Measurements from ENCODE around the gene ADAMTS8.
A peak's percentile ranks its signal among the peaks of the same experiment; 100 is the strongest.

Gene ADAMTS8

GRCh38 chr11:130416906-130417305, 11.5 kb downstream of the ADAMTS8 start:
- Histone ChIP-seq H3K27ac (replicated peaks; ENCODE audit: low read length) (no peak overlapping the region), H3K79me1 (ENCODE audit: low read depth, low read length) (no peaks in the 10 kb centered on the region), H2AK5ac (ENCODE audit: low read depth, low read length) (no peak overlapping the region), H3K27me3 (ENCODE audit: control insufficient read depth in 3 of 3, insufficient read depth in 3 of 3, low read depth in 1 of 3, low read length in 3 of 3) (peaks cover 0 to 64% (median 0%) of the 10 kb centered on the region in 3 experiments), H3K14ac (ENCODE audit: low read length) (no peak overlapping the region), H3K36me3 (replicated peaks in 1 of 2; ENCODE audit: control insufficient read depth in 2 of 2, insufficient read depth in 2 of 2, low read length in 2 of 2) (no peaks in the 10 kb centered on the region), H4K91ac (ENCODE audit: low read depth, low read length, poor library complexity) (no peak overlapping the region), H2AFZ (ENCODE audit: low read length) (no peak overlapping the region), H2BK15ac (ENCODE audit: low read length) (no peak overlapping the region), H3K18ac (ENCODE audit: low read length) (peak overlapping the region; percentile 9), H2BK12ac (ENCODE audit: low read length) (no peak overlapping the region), H3K4ac (ENCODE audit: low read length) (no peak overlapping the region), H2BK120ac (ENCODE audit: low read depth, low read length) (no peak overlapping the region), H3K9me3 (replicated peaks in 1 of 2; ENCODE audit: control insufficient read depth in 2 of 2, insufficient read depth in 1 of 2, low read depth in 1 of 2, low read length in 2 of 2) (no peaks in the 10 kb centered on the region), H4K8ac (ENCODE audit: low read depth, low read length) (no peak overlapping the region), H2BK5ac (ENCODE audit: low read length) (no peak overlapping the region), H3K4me3 (ENCODE audit: low read length in 2 of 2) (no peak overlapping the region), H3K9ac (ENCODE audit: low read depth, low read length, poor library complexity) (no peak overlapping the region), H3K4me2 (ENCODE audit: insufficient read depth, low read length, poor library complexity, severe bottlenecking) (no peak overlapping the region), H3K23ac (ENCODE audit: low read depth, low read length, poor library complexity) (no peak overlapping the region), H3K4me1 (ENCODE audit: control insufficient read depth in 2 of 2, insufficient read depth in 1 of 2, low read depth in 1 of 2, low read length in 2 of 2) (peaks cover 2 to 13% of the 10 kb centered on the region in 2 donors)
- no peak for DNase-seq (ENCODE audit: low spot score)
- WGBS, 2 donors (ENCODE audit: extremely low coverage in 2 of 2, insufficient read length in 2 of 2, insufficient replicate concordance in 1 of 2), result no CpG with 5 or more reads among the region's 11 CpGs

GRCh38 chr11:130416530-130416882, 11.9 kb downstream of the ADAMTS8 start:
- Histone ChIP-seq H3K9ac (ENCODE audit: low read depth, low read length, poor library complexity) (peak overlapping the region; percentile 3), H3K79me1 (ENCODE audit: low read depth, low read length) (no peaks in the 10 kb centered on the region), H2AK5ac (ENCODE audit: low read depth, low read length) (peak overlapping the region; percentile 77), H3K9me3 (replicated peaks in 1 of 2; ENCODE audit: control insufficient read depth in 2 of 2, insufficient read depth in 1 of 2, low read depth in 1 of 2, low read length in 2 of 2) (no peaks in the 10 kb centered on the region), H3K4me2 (ENCODE audit: insufficient read depth, low read length, poor library complexity, severe bottlenecking) (no peak overlapping the region), H2AFZ (ENCODE audit: low read length) (peak overlapping the region; percentile 62), H3K4me3 (ENCODE audit: low read length in 2 of 2) (no peak overlapping the region), H3K23ac (ENCODE audit: low read depth, low read length, poor library complexity) (peak overlapping the region; percentile 17), H3K27ac (replicated peaks; ENCODE audit: low read length) (no peak overlapping the region), H3K4me1 (ENCODE audit: control insufficient read depth in 2 of 2, insufficient read depth in 1 of 2, low read depth in 1 of 2, low read length in 2 of 2) (peaks cover 2 to 13% of the 10 kb centered on the region in 2 donors), H2BK12ac (ENCODE audit: low read length) (no peak overlapping the region), H3K27me3 (ENCODE audit: control insufficient read depth in 3 of 3, insufficient read depth in 3 of 3, low read depth in 1 of 3, low read length in 3 of 3) (peaks cover 0 to 63% (median 0%) of the 10 kb centered on the region in 3 experiments), H4K91ac (ENCODE audit: low read depth, low read length, poor library complexity) (peak overlapping the region; percentile 60), H3K4ac (ENCODE audit: low read length) (no peak overlapping the region), H2BK120ac (ENCODE audit: low read depth, low read length) (no peak overlapping the region), H3K18ac (ENCODE audit: low read length) (no peak overlapping the region), H4K8ac (ENCODE audit: low read depth, low read length) (no peak overlapping the region), H3K36me3 (replicated peaks in 1 of 2; ENCODE audit: control insufficient read depth in 2 of 2, insufficient read depth in 2 of 2, low read length in 2 of 2) (no peaks in the 10 kb centered on the region), H2BK5ac (ENCODE audit: low read length) (no peak overlapping the region), H3K14ac (ENCODE audit: low read length) (no peak overlapping the region), H2BK15ac (ENCODE audit: low read length) (peak overlapping the region; percentile 88)
- no peak for DNase-seq (ENCODE audit: low spot score)
- no CpG with 5 or more reads among the region's 12 CpGs for WGBS, 2 donors (ENCODE audit: extremely low coverage in 2 of 2, insufficient read length in 2 of 2, insufficient replicate concordance in 1 of 2)

GRCh38 chr11:130415731-130416529, 12.5 kb downstream of the ADAMTS8 start:
- Histone ChIP-seq H3K23ac (ENCODE audit: low read depth, low read length, poor library complexity) (peak overlapping the region; percentile 38), H2AFZ (ENCODE audit: low read length) (peak overlapping the region; percentile 62), H2AK5ac (ENCODE audit: low read depth, low read length) (peak overlapping the region; percentile 77), H3K36me3 (replicated peaks in 1 of 2; ENCODE audit: control insufficient read depth in 2 of 2, insufficient read depth in 2 of 2, low read length in 2 of 2) (no peaks in the 10 kb centered on the region), H2BK15ac (ENCODE audit: low read length) (peak overlapping the region; percentile 88), H2BK120ac (ENCODE audit: low read depth, low read length) (peak overlapping the region; percentile 83), H3K14ac (ENCODE audit: low read length) (no peak overlapping the region), H3K4me3 (ENCODE audit: low read length in 2 of 2) (no peak overlapping the region), H3K18ac (ENCODE audit: low read length) (peak overlapping the region; percentile 87), H3K9me3 (replicated peaks in 1 of 2; ENCODE audit: control insufficient read depth in 2 of 2, insufficient read depth in 1 of 2, low read depth in 1 of 2, low read length in 2 of 2) (no peaks in the 10 kb centered on the region), H3K27ac (replicated peaks; ENCODE audit: low read length) (no peak overlapping the region), H2BK5ac (ENCODE audit: low read length) (no peak overlapping the region), H3K4me1 (ENCODE audit: control insufficient read depth in 2 of 2, insufficient read depth in 1 of 2, low read depth in 1 of 2, low read length in 2 of 2) (peaks cover 2 to 13% of the 10 kb centered on the region in 2 donors), H3K4me2 (ENCODE audit: insufficient read depth, low read length, poor library complexity, severe bottlenecking) (no peak overlapping the region), H3K27me3 (ENCODE audit: control insufficient read depth in 3 of 3, insufficient read depth in 3 of 3, low read depth in 1 of 3, low read length in 3 of 3) (peaks cover 0 to 60% (median 0%) of the 10 kb centered on the region in 3 experiments), H2BK12ac (ENCODE audit: low read length) (peak overlapping the region; percentile 93), H3K4ac (ENCODE audit: low read length) (no peak overlapping the region), H4K8ac (ENCODE audit: low read depth, low read length) (no peak overlapping the region), H3K9ac (ENCODE audit: low read depth, low read length, poor library complexity) (peak overlapping the region; percentile 12), H3K79me1 (ENCODE audit: low read depth, low read length) (no peaks in the 10 kb centered on the region), H4K91ac (ENCODE audit: low read depth, low read length, poor library complexity) (peak overlapping the region; percentile 60)
- DNase-seq (ENCODE audit: low spot score), result no peak
- no CpG with 5 or more reads among the region's 37 CpGs for WGBS, 2 donors (ENCODE audit: extremely low coverage in 2 of 2, insufficient read length in 2 of 2, insufficient replicate concordance in 1 of 2)
